KOPT-K1 (cell line): ENCODE data around the gene SPTBN4.

Experiments used
- H3K27ac ChIP-seq: fragments of 200-600 bp; sonication (generic); 2 replicates; pipeline ENCODE4 v1.5.1; 2016; ENCODE audit warnings: antibody characterized with exemption, mild to moderate bottlenecking, low read depth, low read length; ENCODE audit not compliant: poor library complexity, severe bottlenecking
- H3K36me3 ChIP-seq: fragments of 200-600 bp; sonication (generic); 2 replicates; pipeline ENCODE4 v1.5.1; 2017; ENCODE audit warnings: antibody characterized with exemption, mild to moderate bottlenecking, low read length, moderate library complexity; ENCODE audit not compliant: insufficient read depth
- H3K9me3 ChIP-seq: fragments of 200-600 bp; sonication (generic); 2 replicates; pipeline ENCODE4 v1.5.1; 2017; ENCODE audit warnings: antibody characterized with exemption, low read length, mild to moderate bottlenecking; ENCODE audit not compliant: insufficient read depth, poor library complexity, severe bottlenecking

The SPTBN4 gene

GRCh38 chr19:40502647-40503319 lies 36.0 kb downstream of the SPTBN4 start:
- Histone ChIP-seq H3K9me3 (no peaks in the 10 kb centered on the region), H3K27ac (no peak overlapping the region), H3K36me3 (no peaks in the 10 kb centered on the region)

GRCh38 chr19:40503320-40503695 lies 36.5 kb downstream of the SPTBN4 start:
- no peaks in the 10 kb centered on the region for H3K9me3 ChIP-seq
- H3K36me3 ChIP-seq, result no peaks in the 10 kb centered on the region
- H3K27ac ChIP-seq, result no peak overlapping the region

GRCh38 chr19:40506099-40506498 lies 39.3 kb downstream of the SPTBN4 start:
- no peak overlapping the region for H3K27ac ChIP-seq
- no peaks in the 10 kb centered on the region for H3K9me3 ChIP-seq
- no peaks in the 10 kb centered on the region for H3K36me3 ChIP-seq

DNA sequence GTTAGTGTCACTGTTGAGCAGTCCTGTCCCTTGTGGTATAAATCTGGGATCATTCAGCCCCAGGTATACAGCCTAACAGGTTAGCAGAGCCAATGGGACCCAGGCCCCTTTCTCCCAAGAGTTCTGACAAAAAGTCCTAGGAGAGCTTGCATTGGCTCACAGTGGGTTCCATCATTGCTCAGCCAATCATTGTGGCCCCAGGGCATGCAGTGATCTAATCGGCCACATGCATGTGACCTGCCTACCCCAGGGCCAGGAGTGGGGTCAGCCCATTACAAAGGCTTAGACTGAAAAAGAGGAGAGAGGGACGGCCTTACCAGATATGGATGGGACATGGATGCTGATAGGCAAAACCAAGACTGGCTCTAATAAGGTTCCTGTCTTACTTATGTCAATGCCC lies 41.1 kb downstream of the SPTBN4 start:
- no peaks in the 10 kb centered on the region for H3K9me3 ChIP-seq
- no peaks in the 10 kb centered on the region for H3K36me3 ChIP-seq
- no peak overlapping the region for H3K27ac ChIP-seq

DNA sequence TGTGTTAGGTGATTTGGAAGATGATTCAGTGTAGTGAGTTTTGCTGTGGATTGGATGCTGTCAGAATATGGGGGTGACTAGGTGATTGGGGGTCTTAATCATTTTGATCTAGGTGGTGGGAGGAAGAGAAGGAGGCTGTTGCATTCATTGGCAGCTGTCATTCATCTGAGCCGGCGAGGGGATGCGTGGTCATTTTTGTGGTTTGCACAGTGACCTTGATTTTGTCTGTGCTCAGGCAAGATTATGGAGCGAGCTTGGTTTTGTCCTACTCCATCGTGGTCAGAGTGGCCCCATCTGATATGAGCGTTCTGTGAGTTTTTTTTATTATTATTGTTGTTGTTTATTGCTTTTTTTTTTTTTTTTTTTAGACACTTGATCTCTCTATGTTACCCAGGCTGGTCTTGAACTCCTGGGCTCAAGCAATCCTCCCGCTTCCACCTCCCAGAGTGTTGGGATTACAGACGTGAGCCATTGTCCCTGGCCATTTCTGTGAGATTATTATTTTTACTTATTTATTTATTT lies 42.0 kb downstream of the SPTBN4 start:
- H3K9me3 ChIP-seq, result no peaks in the 10 kb centered on the region
- H3K27ac ChIP-seq, result no peak overlapping the region
- no peaks in the 10 kb centered on the region for H3K36me3 ChIP-seq

DNA sequence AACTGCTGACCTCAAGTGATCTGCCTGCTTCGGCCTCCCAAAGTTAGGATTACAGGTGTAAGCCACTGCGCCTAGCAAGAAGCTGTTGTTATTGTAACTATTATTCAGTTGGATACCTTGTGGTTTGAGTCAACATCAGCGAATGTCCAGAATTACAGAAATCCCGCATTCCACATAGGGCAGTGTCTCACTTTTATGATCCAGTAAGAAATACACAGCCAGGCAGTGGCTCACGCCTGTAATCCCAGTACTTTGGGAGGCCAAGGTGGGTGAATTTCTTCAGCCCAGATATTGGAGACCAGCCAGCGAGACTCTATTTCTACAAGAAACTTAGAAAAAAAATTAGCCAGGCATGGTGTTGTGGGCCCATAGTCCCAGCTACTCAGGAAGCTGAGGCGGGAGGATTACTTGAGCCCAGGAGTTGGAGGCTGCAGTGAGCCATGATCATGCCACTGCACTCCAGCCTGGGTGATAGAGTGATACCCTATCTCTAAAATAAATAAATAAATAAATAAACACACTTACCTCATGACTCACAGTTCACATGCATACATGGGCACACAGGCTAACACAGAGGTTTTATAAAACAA lies 43.8 kb downstream of the SPTBN4 start:
- H3K27ac ChIP-seq, result no peak overlapping the region
- no peaks in the 10 kb centered on the region for H3K36me3 ChIP-seq
- H3K9me3 ChIP-seq, result no peaks in the 10 kb centered on the region

DNA sequence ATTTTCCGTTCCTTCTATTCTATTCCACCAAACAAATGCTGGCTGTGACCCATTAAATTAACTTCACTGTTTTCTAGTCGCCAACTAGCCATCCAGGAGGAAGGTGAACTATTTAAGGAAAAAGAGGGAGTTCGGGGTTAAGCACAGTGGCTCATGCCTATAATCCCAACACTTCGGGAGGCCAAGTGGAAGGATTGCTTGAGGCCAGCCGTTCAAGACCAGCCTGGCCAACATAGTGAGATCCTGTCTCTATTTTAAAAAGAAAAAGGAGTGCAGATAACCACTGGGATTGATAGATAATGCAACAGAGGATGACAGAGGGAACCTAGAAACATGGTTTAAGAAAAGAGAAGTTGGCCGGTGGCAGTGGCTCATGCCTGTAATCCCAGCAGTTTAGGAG lies 44.7 kb downstream of the SPTBN4 start:
- H3K9me3 ChIP-seq, result no peaks in the 10 kb centered on the region
- no peaks in the 10 kb centered on the region for H3K36me3 ChIP-seq

GRCh38 chr19:40512110-40512472 lies 45.3 kb downstream of the SPTBN4 start:
- H3K36me3 ChIP-seq, result no peaks in the 10 kb centered on the region
- no peak overlapping the region for H3K27ac ChIP-seq
- no peaks in the 10 kb centered on the region for H3K9me3 ChIP-seq

More for the DNA sequence above, 44.7 kb downstream of the SPTBN4 start:
- H3K27ac ChIP-seq, result no peak overlapping the region

DNA sequence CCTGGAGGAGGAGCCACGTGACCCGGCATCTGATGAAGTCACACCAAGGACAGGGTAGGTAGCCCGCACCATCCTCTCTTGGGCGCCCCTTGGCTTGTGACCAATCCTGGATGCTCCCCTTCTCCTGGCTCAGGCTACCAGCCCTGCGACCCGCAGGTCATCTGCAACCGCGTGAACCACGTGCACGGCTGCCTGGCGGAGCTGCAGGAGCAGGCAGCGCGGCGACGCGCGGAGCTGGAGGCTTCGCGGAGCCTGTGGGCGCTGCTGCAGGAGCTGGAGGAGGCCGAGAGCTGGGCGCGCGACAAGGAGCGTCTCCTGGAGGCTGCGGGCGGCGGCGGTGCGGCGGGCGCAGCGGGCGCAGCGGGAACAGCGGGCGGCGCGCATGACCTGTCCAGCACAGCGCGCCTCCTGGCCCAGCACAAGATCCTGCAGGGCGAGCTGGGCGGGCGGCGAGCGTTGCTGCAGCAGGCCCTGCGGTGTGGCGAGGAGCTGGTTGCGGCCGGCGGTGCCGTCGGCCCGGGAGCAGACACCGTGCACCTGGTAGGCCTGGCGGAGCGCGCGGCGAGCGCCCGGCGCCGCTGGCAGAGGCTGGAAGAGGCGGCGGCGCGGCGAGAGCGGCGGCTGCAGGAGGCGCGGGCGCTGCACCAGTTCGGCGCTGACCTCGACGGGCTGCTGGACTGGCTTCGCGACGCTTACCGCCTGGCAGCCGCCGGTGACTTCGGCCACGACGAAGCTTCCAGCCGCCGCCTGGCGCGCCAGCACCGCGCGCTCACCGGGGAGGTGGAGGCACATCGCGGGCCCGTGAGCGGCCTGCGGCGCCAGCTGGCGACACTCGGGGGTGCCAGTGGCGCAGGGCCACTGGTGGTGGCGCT lies 45.9 kb downstream of the SPTBN4 start:
- Histone ChIP-seq H3K9me3 (no peaks in the 10 kb centered on the region), H3K27ac (no peak overlapping the region), H3K36me3 (no peaks in the 10 kb centered on the region)

DNA sequence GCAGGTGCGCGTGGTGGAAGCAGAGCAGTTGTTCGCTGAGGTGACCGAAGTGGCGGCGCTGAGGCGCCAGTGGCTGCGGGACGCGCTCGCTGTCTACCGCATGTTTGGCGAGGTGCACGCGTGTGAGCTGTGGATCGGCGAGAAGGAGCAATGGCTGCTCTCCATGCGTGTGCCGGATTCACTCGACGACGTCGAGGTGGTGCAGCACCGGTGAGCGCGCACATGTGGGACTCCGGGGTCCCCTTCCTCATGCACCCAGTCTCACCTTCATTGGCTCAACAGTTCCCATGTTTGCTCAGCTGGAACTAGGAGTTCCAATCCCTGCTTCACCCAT lies 46.5 kb downstream of the SPTBN4 start:
- Histone ChIP-seq H3K9me3 (no peaks in the 10 kb centered on the region), H3K36me3 (no peaks in the 10 kb centered on the region), H3K27ac (no peak overlapping the region)

DNA sequence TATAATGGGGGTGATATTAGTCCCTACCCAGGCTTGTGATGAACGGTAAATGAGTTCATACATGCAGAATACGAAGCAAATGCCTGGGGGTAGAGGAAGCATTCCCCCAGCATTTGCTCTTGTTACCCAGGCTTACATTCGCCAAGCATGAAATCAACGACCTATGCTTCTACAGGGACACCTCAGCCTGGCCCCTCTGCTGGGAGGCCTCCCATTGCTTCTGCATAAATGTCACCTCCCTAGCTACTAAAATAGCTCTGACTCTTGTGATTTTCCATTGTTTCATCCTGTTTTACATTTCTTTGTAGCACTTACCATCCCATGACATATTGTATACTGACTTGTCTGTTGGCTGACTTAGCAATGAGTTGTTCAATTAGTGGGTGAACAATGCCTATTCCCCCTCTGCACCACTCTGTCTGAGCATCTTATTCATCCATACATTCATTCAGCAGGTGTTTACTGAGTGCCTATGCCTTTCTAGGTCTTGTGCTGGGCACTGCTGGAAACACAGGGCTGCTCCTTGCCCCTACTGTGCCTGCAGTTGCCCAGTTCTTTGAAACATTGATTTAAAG lies 47.0 kb downstream of the SPTBN4 start:
- Histone ChIP-seq H3K27ac (no peak overlapping the region), H3K9me3 (no peaks in the 10 kb centered on the region), H3K36me3 (no peaks in the 10 kb centered on the region)

- Histone ChIP-seq H3K36me3 (no peaks in the 10 kb centered on the region), H3K27ac (no peak overlapping the region), H3K9me3 (no peaks in the 10 kb centered on the region)
Observed at GRCh38 chr19:40517248-40517647, 50.4 kb downstream of the SPTBN4 start.

GRCh38 chr19:40519352-40520322 lies 52.8 kb downstream of the SPTBN4 start:
- Histone ChIP-seq H3K36me3 (no peaks in the 10 kb centered on the region), H3K27ac (no peak overlapping the region), H3K9me3 (no peaks in the 10 kb centered on the region)

DNA sequence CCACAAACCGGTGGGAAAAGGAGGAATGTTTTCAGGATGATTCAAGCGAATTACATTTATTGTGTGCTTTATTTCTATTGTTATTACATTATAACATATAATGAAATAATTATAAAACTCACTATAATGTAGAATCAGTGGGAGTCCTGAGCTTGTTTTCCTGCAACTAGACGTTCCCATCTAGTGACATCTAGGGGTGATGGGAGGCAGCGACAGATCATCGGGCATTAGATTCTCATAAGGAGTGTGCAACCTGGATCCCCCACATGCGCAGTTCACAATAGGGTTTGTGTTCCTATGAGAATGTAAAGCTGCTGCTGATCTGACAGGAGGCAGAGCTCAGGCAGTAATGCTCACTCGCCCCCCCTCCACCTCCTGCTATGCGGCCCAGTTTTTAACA lies 54.5 kb downstream of the SPTBN4 start:
- Histone ChIP-seq H3K36me3 (no peaks in the 10 kb centered on the region), H3K27ac (no peak overlapping the region), H3K9me3 (no peaks in the 10 kb centered on the region)
